Calu3 (cell line): ENCODE measurements around the gene ALKBH3. TPM values are rescaled to one million over a fixed set of nuclear protein-coding genes. Genes with fewer than 3 reads are reported as not detected.

ENCODE experiments used
- BruUV-seq: library from RNA; stranded (reverse); fragments of 400-500 nt; replicated peaks from 2 replicates; lab custom pipeline; 2021; lab: Mats Ljungman, UMichigan
- CTCF ChIA-PET: fragments of 300-600 bp; sonication (Branson Sonifier 250); formaldehyde crosslinking; loops from one replicate; lab custom pipeline; 2022; ENCODE audit warnings: antibody characterized with exemption; lab: Charles Lee
- DNase-seq: peaks from one replicate; pipeline ENCODE4 v3.0.0; 2022
- H3K27ac Mint-ChIP-seq: one replicate; pipeline ENCODE4 v1.8.0; 2022; ENCODE audit warnings: mixed read lengths; ENCODE audit not compliant: unreplicated experiment
- H3K27me3 Mint-ChIP-seq: one replicate; pipeline ENCODE4 v1.8.0; 2022; ENCODE audit warnings: mixed read lengths; ENCODE audit not compliant: unreplicated experiment
- H3K36me3 Mint-ChIP-seq: one replicate; pipeline ENCODE4 v1.8.0; 2022; ENCODE audit warnings: mild to moderate bottlenecking, moderate library complexity, mixed read lengths; ENCODE audit not compliant: insufficient read depth, unreplicated experiment
- H3K4me1 Mint-ChIP-seq: one replicate; pipeline ENCODE4 v1.8.0; 2022; ENCODE audit warnings: mild to moderate bottlenecking, low read depth, mixed read lengths; ENCODE audit not compliant: unreplicated experiment
- H3K4me3 Mint-ChIP-seq: one replicate; pipeline ENCODE4 v1.8.0; 2022; ENCODE audit warnings: mild to moderate bottlenecking, low read depth, moderate library complexity, mixed read lengths; ENCODE audit not compliant: unreplicated experiment
- H3K9me3 Mint-ChIP-seq: one replicate; pipeline ENCODE4 v1.8.0; 2022; ENCODE audit warnings: low read depth, mixed read lengths; ENCODE audit not compliant: unreplicated experiment
- CTCF ChIP-seq: fragments of 200-600 bp; IDR thresholded peaks from one replicate; pipeline ENCODE4 v1.8.0; 2022; ENCODE audit warnings: antibody characterized with exemption; ENCODE audit not compliant: unreplicated experiment
- intact Hi-C: fragments of 100-400 bp; cut with micrococcal nuclease; formaldehyde crosslinking; loops from one replicate; pipeline ENCODE4 v1.10.0; 2022; ENCODE audit not compliant: unreplicated experiment
- total RNA-seq: library from RNA; stranded (reverse); gene quantifications from 2 replicates; pipeline ENCODE4 v1.2.3, GENCODE V29; 2022

Gene ALKBH3
- total RNA-seq, 1 experiment from 2014 or later, result 19.1 TPM

GRCh38 chr11:43927070-43927469 is 46.4 kb downstream of the ALKBH3 start:
- H3K4me1 Mint-ChIP-seq, result peaks cover 17% of the 10 kb centered on the region
- BruUV-seq, result no TSS peak
- no peaks in the 10 kb centered on the region for H3K9me3 Mint-ChIP-seq
- no peaks in the 10 kb centered on the region for H3K27me3 Mint-ChIP-seq
- CTCF ChIA-PET, result no interaction called here
- H3K4me3 Mint-ChIP-seq, result no peak overlapping the region
- no peak overlapping the region for H3K27ac Mint-ChIP-seq
- DNase-seq, result no peak
- intact Hi-C loops, result no loop called here
- H3K36me3 Mint-ChIP-seq, result no peaks in the 10 kb centered on the region
- no peak for TF ChIP-seq CTCF

- CTCF ChIA-PET, result no interaction called here
- Mint-ChIP-seq H3K27ac (no peak overlapping the region), H3K27me3 (no peaks in the 10 kb centered on the region), H3K9me3 (no peaks in the 10 kb centered on the region), H3K36me3 (no peaks in the 10 kb centered on the region), H3K4me3 (no peak overlapping the region), H3K4me1 (peaks cover 15% of the 10 kb centered on the region)
- intact Hi-C loops, result no loop called here
- DNase-seq, result no peak
- TF ChIP-seq CTCF, result no peak
- BruUV-seq, result no TSS peak
Observed at GRCh38 chr11:43927925-43928707, 47.5 kb downstream of the ALKBH3 start.

GRCh38 chr11:43928721-43929120 is 48.1 kb downstream of the ALKBH3 start:
- no peak for DNase-seq
- Mint-ChIP-seq H3K27me3 (peaks cover 4% of the 10 kb centered on the region), H3K4me1 (peaks cover 9% of the 10 kb centered on the region), H3K27ac (no peak overlapping the region), H3K4me3 (no peak overlapping the region), H3K9me3 (no peaks in the 10 kb centered on the region), H3K36me3 (no peaks in the 10 kb centered on the region)
- TF ChIP-seq CTCF, result no peak
- intact Hi-C loops, result no loop called here
- BruUV-seq, result no TSS peak
- CTCF ChIA-PET, result no interaction called here

GRCh38 chr11:43930868-43931716 is 50.5 kb downstream of the ALKBH3 start:
- intact Hi-C loops, result no loop called here
- Mint-ChIP-seq H3K27me3 (peaks cover 15% of the 10 kb centered on the region), H3K9me3 (no peaks in the 10 kb centered on the region), H3K36me3 (no peaks in the 10 kb centered on the region), H3K4me1 (peaks cover 7% of the 10 kb centered on the region), H3K4me3 (no peak overlapping the region), H3K27ac (no peak overlapping the region)
- CTCF ChIA-PET, result no interaction called here
- no peak for DNase-seq
- no TSS peak for BruUV-seq
- TF ChIP-seq CTCF, result no peak
